COR-L47 (cell line): ENCODE data around the gene ADAM23.
A peak's percentile ranks its signal among the peaks of the same experiment; 100 is the strongest.

Experiments used
- DNase-seq: peaks from one replicate; lab custom pipeline; 2025; lab: John Stamatoyannopoulos, UW

The ADAM23 gene

DNA sequence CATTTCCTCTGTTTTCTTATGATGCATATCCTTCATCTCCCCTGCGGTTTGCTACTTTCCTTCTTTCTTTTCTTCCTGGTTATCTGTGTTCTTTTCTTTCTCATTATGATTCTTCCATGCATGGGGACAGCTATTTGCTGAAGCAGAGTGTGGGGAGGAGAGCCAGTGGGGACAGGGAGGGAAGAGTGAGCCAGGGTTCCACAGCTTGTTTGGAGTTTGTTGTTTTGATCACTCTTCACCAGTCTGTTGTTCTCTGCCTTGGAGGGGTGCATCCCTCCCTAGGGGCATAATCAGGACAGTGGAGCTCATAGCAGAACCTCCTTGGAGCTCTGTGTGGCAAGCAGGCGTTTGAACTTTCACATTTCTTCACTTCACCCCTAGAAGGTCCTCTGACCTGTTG is 68.0 kb downstream of the ADAM23 start:
- no peak for DNase-seq

DNA sequence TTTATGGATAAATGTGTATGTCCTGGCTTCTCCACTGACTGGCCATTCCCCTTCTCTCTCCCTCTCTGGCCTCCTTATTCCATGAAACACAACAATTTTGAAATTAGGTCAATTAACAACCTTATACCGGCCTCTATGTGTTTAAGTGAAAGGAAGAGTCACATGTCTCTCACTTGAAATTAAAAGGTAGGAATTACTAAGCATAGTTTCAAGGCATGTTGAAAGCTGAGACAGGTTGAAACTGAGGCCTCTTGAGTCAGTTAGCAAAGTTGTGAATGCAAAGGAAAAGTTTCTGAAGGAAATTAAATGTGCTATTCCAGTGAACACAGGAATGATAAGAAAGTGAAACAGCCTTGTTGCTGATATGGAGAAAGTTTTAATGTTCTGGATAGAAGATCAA is 69.7 kb downstream of the ADAM23 start:
- no peak for DNase-seq

DNA sequence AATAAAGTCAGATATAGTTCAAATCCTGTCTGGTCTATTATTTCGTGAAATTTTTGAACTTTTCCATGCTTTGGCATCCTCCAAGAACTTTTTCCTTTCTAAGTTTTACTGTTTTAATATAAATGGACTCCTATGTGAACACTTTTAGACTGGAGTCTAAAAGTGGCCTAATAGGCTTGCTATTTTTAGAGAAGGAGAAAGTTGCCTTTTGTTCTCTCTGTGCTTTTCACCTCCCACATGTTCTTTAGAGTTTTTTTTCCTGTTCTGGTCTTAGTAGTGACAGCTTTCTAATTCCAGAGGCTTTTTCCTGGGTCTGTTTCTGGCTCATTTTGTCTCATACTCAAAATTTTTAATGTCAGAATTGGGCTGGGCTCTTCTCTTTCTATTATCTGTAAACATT is 72.2 kb downstream of the ADAM23 start:
- DNase-seq, result no peak

DNA sequence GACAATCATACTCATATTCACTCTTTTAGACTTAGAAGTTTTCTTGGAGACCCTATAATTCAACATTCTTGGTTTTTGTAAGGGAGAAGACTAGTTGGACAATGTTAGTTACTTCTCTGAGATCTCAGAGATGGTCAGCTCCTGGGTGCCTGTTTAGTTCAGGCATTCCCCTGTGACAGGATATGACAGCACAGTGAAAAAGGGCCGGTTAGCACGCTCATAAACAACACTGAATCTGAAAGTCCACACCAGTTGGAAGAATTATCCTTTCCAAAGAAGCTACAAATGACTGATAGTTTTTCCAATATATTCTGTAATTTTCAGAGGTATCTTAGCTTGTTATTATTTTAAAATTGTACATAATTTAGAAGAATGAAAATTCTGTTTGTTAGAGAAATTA is 75.7 kb downstream of the ADAM23 start:
- no peak for DNase-seq

DNA sequence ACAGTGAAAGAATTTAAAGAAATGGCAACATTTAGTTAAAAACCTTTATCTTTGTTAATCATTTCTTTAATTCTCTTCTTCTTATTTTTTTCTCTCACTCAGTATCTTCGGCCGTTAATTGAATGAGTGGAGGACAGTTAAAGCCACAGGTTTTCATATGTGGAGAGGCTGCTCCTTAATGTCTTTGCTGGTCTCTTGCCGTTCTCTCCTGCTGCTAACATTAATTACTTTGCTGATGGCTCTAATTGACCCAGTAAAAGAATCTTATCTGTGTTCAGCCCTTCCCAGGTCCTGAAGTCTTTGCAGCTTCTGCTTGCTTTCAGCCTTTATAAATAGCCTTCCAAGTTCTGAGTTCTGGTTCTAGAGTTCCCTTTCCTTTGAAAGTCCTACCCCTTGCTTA is 77.1 kb downstream of the ADAM23 start:
- no peak for DNase-seq

DNA sequence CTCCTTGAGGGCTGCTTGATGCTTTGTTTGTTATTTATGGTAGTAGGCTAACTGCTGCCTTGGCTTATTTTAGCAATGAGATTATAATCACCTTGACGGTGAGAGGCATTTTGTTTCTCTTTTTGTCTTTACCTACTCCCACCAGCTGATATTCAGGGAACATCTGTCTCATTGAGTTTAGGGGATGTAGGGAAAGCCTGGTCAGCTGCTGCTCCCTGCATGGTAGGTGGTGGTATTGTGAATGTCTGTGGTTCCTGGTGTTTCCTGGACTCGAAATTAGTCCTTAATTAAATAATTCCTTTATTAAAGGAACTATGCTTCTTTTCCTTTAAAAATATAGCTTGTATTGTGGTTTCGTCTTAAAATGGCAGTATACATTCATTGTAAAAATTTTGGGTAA is 77.8 kb downstream of the ADAM23 start:
- DNase-seq, result no peak

DNA sequence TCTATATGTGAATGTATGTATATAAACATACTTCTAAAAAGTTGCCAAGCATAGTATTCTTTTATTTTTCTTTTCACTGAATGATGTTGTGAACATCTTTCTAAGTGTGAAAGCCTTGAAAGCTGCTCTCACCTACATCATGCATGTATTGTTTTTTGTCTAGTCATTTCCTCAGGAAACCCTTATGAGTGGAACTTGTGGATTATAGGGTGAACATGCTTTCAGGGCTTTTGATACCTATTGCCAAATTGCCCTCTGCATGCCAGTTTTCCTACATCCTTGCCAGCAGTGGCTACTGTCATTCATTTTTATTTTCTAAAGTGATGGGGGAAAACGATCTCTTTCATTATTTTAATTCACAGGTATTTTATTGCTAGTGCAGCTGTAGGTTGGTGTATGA is 78.3 kb downstream of the ADAM23 start:
- DNase-seq, result no peak

DNA sequence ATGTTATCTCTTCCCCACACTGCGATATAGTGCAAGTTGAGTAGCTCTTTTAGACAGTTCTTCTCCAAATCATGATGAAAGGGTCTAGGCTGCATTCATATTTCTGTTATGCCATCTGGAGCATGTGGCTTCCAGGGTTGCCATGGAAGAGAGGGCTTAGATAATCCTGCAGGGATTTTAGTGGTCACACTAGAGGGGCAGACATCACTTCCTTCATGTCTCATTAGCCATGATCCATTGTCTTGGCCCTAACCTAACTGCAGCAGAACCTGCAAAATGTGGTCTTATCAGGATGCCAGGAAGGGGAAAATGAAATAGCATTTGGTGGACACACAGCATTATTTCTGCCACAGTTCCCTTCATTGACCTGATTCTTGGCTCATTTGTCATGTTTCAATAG is 83.1 kb downstream of the ADAM23 start:
- DNase-seq, result no peak

DNA sequence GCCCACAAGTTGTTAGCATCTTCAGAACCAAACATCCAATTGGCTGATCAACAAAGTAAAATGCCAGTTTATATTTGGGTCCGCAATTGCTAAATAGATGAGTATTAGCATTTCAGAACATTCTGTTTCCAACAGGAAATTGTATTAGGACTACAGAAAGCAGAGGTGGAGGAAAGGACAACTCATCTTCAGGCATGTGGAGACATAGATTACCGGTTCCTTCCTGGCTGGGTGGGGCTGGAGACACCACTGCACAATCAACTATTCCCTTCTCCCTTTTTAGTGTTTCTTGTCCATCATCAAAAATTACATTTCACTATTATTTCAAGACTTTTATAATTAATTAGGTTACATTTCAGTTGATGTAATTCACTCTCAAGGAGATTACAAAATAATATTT is 83.8 kb downstream of the ADAM23 start:
- DNase-seq, result no peak

DNA sequence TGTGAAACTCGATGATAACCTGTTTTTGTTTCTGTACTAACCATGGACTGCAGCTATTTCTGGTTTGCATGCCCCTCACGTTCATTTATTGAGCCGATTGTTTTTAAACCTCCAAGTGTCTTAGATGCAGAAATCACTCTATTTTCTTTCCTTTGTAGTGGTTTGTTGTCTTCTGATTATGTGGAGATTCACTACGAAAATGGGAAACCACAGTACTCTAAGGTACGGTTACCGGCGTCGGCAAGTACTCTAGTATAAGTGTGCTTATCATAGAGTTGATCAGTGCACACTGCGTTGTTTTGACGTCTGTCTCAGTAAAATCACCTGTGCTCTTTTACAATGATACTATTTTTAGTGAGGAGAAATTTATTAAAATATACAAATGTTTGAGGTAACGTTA is 87.4 kb downstream of the ADAM23 start:
- no peak for DNase-seq

DNA sequence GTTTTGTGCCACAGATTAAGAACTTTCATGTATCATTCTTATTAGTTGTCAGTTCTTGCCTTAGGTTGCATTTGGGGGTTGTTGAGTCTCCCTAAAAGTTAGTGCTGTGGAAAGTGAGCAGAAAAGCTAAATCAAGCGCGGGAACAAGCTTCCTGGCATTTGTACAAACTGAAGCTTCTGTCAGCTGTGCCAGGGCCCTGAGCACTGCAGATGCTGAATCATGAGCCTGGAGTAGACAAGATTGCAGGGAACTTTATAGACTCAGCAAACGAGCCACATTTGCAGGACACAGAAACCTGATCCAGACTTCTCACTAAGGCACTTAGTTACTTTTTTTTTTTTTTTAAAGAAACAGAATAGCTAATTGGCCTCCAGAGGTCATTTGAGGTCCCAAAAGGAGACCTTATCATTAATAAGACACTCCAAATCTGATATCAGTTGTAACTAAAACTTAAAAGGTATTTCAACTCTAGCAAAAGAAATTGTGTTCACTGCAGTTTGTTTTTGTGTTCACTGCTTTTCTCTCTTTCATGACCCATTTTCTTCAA is 88.7 kb downstream of the ADAM23 start:
- DNase-seq, result no peak

DNA sequence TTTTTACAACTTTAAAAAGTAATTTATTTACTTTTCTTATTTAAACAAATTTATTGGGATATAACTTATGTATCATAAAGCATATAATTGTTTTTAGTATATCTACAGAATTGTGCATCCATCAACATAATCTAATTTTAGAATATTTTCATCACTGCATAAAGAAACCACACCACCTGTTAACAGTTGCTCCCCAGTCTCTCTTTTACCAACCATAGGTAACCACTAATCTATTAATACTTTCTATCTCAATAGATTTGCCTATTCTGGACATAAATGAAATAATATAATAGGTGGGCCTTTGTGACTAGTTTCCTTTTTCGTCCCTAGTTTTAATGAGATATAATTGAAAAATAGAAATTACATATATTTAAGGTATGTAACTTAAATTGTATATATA is 90.6 kb downstream of the ADAM23 start:
- no peak for DNase-seq

DNA sequence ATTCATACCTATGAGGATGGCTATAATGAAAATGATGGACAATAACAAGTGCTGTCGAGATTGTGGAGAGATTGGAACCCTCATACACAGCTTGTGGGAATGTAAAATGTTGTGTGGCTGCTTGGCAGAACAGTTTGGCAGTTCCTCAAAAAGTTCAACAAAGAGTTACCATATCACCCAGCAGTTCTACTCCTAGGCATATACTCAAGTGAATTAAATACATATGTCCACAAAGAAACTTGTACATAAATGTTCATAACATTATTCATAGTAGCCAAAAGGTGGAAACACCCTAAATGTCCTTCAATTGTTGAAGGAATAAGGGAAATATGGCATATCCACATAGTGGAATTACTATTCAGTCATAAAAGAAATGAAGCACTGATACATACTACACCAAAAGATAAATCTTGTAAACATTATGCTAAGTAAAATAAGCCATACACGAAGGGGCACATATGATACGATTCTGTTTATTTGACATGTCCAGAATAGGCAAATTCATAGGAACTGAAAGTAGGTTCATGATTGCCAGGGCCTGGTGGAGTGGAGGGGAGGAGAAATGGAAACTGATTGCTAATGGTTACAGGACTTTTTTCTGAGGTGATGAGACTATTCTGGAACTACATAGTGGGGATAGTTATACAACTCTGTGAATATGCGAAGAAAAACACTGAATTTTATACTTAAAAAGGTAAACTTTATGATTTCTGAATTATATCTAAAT is 92.1 kb downstream of the ADAM23 start:
- DNase-seq, result no peak

DNA sequence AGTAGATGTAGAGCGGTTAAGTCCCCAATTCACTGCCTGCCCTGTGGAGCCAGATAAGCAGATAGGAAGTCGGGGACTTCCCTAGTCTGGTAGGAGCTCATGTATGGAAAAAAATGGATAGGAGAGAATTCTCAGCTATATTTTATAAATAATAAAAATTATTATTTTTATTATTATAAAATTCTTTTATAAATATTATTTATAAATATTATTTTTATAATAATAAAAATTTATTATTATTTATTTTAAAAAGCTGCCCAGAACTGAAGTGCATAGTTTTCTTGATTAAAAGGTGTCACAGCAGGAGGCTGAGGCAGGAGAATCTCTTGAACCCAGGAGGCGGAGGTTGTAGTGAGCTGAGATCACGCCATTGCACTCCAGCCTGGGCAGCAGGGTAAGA is 97.4 kb downstream of the ADAM23 start:
- DNase-seq, result no peak

DNA sequence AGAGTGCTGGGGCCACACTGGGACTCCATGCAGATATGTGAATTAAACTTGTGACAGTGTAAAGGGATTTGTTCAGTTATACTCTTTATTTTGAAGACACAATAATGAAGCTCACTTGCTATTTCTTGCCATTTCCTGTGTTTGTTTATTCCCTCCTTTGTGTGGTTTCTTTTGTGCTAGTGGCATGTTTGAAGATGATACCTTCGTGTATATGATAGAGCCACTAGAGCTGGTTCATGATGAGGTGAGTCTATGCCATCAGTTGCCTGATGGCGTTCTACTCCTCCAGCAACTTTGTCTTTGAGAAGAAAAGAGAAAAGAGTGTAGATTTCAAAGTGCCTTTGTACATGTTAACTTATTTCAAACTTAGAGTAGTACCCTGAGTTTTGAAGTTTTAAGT is 99.7 kb downstream of the ADAM23 start:
- no peak for DNase-seq

DNA sequence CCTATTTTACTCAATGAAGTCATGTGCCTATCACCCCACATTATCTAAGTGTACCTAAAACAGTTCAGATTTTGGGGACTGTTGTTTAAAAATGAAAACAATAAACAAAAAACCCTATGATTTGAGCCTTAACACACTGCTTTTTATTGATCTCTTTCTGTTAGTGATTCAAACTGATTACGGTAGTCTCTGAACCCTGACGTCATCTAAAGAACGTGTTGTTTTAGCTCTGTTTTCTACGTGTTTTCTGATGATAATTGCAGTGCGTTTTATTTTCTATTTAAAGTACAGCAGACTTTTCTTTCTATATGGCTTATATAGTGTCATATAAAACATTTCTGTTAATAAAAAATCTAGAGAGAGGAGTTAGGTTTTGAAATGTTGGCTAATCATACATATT is 105.1 kb downstream of the ADAM23 start:
- DNase-seq, result no peak

DNA sequence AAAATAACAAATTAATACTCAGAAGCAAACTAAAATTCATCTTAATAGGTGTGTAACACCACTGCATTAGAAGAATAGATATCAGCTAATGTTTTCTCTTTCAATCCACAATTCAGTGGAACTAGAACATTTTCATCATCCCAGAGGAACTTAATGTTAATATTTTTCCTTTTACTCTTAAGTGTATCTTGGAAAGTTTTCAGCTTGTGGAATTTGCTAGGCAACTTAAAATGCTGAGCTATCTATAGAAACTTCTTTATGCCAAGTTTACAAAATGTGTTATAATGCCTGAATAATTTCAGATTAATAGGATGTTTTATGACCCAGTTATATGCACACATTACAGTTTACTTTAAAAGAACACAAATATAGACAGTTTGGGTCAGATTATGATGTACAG is 112.4 kb downstream of the ADAM23 start:
- no peak for DNase-seq

DNA sequence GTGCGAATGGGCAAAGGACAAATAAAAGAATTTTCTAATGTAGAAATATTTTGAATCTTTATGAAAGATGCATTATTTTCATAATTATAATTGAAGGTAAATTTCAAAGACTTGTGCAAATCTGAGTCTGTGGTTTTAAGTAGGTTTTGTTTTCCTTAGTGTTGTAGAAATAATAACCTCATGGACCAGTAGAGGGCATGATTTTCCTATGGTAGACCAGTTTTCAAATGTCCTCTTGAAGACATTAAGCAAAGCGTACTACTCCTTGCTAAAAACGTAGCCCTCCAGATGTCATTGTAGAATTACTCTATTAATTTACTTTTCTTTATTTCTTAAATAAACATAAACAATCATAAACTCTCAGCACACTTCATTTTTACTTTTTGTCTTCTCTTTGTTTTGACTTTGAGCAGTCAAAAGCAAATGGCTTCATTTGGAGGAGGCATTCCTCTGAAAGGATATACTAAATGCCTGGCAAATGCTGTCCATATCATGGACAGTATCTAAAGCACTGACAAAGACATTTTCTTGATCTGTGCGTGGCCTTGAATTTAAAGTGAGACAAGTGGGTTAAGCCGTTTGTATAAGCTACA is 113.1 kb downstream of the ADAM23 start:
- DNase-seq, result peak; percentile 39

DNA sequence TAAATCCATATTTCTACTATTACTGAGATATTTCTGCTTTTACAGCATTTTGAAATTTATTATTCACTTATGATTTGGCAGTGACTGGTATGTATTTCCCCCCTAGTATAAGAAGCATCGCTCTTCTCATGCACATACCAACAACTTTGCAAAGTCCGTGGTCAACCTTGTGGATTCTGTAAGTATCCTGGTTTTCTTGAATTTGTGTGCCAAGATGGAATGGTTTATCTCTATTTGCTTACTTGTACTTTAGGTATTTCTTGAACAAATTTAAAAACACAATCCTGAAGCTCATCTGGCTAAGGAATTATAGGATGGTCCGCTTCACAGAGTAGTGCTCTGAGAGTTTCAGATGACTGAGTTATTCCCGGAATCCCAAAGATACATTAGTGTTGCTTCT is 114.0 kb downstream of the ADAM23 start:
- DNase-seq, result no peak

DNA sequence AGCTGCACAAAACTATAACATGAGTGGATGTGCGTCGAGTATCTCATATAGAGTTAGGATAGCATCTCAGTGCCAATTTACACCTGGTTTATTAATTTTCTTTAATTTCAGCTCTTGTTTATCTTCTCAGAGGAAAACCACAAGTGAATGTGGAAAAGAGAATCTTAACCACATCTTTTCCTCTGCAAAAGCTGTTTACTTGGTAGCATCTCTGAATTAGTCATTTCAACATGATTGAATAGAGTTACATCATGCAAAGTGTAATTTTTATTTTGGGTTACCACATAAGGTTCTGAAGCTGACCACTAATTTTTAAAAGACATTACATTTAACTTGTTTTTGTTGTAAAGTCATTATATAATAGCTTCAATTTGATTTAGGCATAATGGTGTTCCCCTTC is 115.2 kb downstream of the ADAM23 start:
- DNase-seq, result no peak

DNA sequence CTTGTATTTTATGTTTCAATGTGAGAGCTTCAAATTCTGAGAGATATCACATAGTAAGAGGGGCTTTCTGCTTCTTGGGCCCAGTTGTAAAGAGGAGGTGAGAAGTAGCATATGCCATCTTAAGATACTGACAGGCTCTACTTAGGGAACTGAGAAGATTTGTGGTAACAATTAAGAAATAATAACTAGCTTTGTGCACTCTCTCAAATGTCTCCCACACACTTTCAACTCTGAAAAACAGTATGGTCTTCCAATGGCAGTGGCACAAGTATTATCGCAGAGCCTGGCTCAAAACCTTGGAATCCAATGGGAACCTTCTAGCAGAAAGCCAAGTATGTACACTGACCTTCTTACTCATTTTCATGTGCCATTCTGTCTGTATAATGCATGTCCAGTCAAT is 118.6 kb downstream of the ADAM23 start:
- no peak for DNase-seq

DNA sequence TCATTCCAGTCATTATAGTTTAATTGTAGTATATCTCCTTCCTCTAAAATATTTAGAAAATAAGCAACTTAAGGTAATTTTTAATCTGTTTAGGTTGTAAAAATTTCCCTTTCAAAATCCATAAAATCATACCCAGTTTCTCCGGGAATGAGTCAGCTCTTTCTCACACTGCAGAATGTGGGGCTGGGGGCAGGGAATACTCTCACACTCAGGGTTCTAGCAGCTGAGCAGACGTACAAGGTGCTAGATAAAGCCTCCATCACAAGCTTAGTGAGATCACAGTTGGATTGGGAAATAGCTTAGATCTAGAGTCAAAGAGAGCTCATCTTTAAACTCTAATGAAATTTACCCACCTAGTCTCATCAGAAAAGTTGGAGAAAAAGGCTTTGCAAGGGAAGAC is 119.0 kb downstream of the ADAM23 start:
- DNase-seq, result no peak

DNA sequence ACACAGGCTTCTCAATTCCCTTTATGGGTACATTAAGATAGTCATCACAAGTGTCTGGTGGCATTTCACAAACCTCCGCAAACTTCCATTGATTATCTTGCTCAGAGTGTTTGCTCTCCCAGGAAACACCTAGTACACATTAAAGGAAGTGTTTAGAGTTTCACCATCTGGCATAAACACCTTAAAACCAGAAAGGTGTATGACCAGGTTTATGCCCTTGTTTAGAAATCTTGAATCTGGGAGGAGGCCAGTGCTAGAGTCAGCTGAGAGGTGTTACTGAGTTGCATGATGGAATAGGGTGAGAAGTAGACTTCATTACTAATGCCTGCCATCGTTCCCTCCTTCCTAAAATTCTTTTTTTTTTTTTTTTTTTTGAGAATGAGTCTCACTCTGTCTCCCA is 120.0 kb downstream of the ADAM23 start:
- no peak for DNase-seq

DNA sequence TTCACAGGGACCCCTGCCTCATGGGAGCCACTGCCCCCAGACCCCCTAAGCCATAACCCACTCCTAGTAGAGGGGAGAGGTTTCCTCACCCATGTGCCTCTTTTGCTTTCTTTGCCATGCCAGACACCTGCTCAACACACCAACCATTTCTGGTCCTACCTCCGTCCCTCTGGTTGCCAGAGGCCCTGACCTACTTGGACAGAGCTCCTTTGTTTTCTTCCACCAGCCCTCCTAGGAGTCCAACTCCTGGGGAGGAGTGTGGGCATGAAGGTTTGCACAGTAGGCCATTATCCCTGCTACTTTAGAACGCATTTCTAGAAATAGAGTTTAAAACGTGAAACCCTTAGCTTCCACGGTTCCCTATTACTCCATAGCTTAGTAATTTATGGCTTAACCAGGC is 122.3 kb downstream of the ADAM23 start:
- no peak for DNase-seq
